ENCODE data around the gene SIRPG. TPM values are rescaled to one million over a fixed set of nuclear protein-coding genes. Genes with fewer than 3 reads are reported as not detected.

The SIRPG gene
- total and polyA plus RNA-seq, 10 of the 15 experiments (the other 5 are each of a cell fraction or from before 2014, with no cell fraction given): 1.1 to 13.0 (median 4.1) TPM

GRCh38 chr20:1622450-1622849 lies 35.1 kb downstream of the SIRPG start (continued):
- TF ChIP-seq CBX5 (IDR thresholded peaks at IDR 0.05; ENCODE audit: low read depth): no peak
- TF ChIP-seq ESRRA (IDR thresholded peaks at IDR 0.05; ENCODE audit: low read length): no peak
- TF ChIP-seq TAF1 (IDR thresholded peaks at IDR 0.05; ENCODE audit: borderline replicate concordance, low read depth, low read length): no peak
- peak; percentile 68 for TF ChIP-seq FOXK2 (IDR thresholded peaks at IDR 0.05)
- no peak for TF ChIP-seq ZBTB33 (IDR thresholded peaks at IDR 0.05)
- TF ChIP-seq NR2F1 (conservative IDR thresholded peaks at IDR 0.05): peak; percentile 96
- no peak for TF ChIP-seq USF1 (IDR thresholded peaks at IDR 0.05; ENCODE audit: borderline replicate concordance, extremely low read length, insufficient read depth, low read depth, low read length)
- TF ChIP-seq SREBF2 (IDR thresholded peaks at IDR 0.05; ENCODE audit: low read length): no peak
- TF ChIP-seq HDGF (IDR thresholded peaks at IDR 0.05): peak; percentile 48; the same call in 1 of the 2 replicates
- no peak for TF ChIP-seq CBFB (IDR thresholded peaks at IDR 0.05; ENCODE audit: low read depth)
- TF ChIP-seq TCF12 (IDR thresholded peaks at IDR 0.05; ENCODE audit: low read depth, low read length): no peak
- no peak for TF ChIP-seq CHD1 (IDR thresholded peaks at IDR 0.05; ENCODE audit: low read depth, low read length)
- no peak for TF ChIP-seq SP1 (IDR thresholded peaks at IDR 0.05; ENCODE audit: low read depth, low read length)
- TF ChIP-seq FOXM1 (IDR thresholded peaks at IDR 0.05; ENCODE audit: low read depth, low read length): no peak
- TF ChIP-seq MEF2A (IDR thresholded peaks at IDR 0.05; ENCODE audit: insufficient read depth, low read depth, low read length): no peak

Measured in GM12878 (cell line).